GM19351 (cell line): ENCODE measurements around the gene PGA5.
A peak's percentile ranks its signal among the peaks of the same experiment; 100 is the strongest.
"Not testable (repeated sequence)": the region's sequence is repeated elsewhere in the genome, so short reads cannot be mapped to it uniquely, and the experiment has no call there.

Experiments used
- ATAC-seq: cut with Tn5 transposase; IDR thresholded peaks from one replicate; pipeline ENCODE4 v1.9.1; 2021; ENCODE audit warnings: mild to moderate bottlenecking, moderate library complexity; ENCODE audit not compliant: unreplicated experiment

The PGA5 gene

DNA sequence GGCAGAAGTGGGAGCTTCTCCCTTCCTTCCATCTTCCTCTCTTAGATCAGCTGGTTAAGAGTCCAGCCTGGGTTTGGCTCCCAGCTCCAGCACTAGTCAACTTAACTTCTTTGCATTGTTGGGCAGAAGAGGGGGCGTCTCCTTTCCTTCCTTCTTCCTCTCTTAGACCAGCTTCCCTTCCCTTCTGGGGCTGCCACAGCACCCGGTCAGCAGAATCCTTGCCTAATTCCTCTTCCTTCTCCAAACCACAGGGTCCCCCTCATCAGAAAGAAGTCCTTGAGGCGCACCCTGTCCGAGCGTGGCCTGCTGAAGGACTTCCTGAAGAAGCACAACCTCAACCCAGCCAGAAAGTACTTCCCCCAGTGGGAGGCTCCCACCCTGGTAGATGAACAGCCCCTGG lies 18.3 kb upstream of the PGA5 start:
- not testable (repeated sequence) for ATAC-seq

DNA sequence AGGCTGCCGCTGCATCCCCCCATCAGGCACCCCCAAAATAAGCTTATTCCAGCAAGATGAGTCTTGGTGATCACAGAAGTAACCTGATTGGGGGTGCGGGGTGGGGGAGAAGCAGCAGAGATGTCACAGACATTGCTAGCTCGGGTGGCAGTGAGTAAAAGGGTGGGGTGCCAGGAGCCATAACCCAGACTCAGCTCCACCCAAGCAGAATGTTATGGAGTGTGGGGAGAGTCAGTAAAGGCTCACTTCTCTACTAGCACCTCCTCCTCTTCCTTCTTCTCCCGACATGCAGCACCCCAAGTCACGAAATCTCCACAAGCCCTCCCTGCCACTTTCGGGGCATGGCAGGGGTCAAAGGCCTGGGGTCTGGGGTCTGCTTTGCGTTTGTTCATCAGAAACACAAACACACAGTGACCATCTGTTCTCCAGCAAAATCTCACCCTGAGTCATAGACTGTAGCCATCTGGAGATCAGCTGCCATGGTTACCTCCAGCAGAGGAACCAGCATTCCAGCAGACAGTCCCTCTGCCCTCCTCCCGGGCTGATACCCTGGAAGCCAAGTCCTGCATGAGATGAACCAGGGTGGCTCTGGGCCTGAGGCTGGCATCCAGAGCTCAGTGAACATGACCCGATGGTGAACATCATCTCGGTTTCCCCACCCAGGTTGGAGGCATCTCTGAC lies 14.4 kb upstream of the PGA5 start:
- not testable (repeated sequence) for ATAC-seq

DNA sequence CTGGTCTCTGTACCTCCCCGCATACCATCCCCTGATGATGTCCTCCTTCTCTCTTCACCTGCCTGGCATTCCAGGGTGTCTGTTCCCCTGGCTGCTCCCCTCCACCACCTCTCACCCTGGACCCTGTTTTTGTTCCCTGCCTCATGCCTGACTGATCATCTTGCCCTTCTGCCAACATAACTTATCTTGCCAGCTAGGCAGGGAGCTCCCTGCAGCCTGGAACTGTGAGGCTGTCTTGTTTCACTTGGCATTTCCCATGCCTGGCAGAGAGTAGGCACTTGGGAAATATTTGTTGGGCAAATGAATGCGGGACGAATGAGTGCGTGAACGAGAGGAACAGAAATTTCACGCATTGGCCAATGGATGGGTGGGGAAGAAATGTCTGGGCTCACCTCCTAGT lies 11.5 kb upstream of the PGA5 start:
- ATAC-seq, result not testable (repeated sequence)

DNA sequence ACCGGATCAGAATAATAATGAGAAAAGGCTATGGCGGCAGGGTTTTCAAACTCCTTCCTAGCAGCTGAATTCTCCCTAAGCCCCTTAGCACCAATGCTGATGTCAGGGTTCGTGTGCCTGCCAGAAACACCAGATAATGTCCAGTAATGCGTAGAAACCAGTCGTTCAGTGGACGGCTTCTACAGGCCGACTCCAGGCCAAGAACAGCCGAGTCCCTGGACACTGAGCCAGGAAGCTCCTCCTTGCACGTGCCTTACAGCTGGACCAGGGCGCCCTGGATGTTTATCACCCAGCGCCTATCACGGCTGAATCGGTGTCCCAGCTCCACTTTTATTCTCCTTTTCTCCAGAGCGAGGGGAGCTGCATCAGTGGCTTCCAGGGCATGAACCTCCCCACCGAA lies 9.9 kb upstream of the PGA5 start:
- not testable (repeated sequence) for ATAC-seq

DNA sequence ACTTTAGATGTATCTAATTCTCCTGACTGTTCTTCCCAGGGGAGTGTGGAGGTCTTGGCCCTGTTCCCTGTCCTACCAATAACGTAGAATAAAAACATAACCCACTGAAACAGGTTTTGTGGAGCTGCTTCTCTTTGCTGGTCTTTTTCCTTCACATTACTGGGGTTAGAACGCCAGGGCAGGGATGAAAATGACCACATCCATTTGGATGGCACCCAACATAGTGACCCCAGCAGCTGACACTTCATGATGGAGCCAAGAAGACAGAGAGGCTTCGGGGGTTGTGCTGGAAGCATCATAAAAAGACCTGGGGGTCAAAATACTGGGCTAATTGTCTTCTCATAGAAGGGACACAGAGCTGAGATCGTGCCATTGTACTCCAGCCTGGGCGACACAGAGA lies 9.4 kb upstream of the PGA5 start:
- not testable (repeated sequence) for ATAC-seq

DNA sequence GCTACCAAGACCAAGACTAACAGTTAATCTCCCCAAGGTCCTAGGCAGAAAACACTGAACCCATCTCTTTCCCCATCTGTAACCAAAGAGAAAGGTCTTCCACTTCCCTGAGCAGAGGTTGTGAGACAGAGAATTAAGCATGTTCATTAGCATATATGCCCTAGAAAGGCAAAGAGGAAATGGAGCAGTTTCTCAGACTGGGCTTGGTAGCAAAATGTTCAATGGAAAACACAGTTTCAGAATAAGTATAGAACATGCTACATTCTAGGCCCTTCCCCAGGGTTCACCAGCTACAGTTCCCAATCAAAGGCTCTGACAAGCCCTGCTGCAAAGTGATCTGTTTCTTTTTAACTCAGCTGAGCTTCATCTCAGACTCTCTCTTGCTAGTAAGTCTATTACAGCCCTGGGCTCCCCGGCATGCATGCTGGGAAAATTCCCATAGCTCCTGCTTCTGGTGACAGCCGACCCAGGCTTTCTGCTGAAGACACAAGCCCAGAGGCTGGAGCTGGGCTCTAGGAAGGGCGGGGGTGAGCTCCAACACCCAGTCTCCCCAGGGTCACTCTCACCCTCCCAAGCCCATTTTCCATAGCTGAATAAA lies 8.3 kb upstream of the PGA5 start:
- not testable (repeated sequence) for ATAC-seq

DNA sequence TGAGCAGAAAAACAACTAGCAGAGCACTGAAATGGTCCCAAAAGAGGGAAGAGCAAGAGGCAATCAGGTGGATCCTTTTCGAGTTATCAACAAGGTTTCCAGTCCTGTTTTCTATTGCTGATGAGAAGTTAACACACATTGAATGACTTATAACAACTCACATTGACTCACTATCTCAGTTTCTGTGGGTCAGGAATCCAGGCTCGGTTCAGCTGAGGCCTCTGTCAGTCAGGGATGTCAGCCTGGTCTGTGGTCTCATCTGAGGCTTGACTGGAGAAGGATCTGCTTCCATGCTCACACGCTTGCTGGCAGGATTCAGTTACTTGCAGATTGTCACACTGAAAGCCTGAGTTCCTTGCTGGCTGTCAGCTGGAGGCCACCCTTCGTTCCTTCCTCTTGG lies 3.8 kb upstream of the PGA5 start:
- ATAC-seq, result not testable (repeated sequence)

DNA sequence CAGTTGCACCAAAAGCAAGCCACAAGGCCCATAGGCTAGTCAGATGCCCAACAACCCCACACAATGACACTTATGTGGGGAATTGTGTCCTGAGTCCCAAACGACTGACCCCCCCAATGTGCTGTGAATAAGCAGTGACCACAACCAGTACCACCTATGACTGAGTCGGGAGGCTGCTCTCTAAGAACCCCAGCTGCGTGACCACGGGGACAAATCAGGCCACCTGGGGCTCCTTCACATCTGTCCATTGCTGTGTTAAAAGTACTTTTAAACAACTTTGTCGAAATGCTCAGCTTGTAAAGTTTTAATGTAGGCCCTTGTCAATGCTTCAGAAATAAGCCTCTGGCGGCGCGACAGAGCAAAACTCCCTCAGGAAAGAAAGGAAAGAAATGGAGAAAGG lies 687 bp upstream of the PGA5 start:
- ATAC-seq, result not testable (repeated sequence)

DNA sequence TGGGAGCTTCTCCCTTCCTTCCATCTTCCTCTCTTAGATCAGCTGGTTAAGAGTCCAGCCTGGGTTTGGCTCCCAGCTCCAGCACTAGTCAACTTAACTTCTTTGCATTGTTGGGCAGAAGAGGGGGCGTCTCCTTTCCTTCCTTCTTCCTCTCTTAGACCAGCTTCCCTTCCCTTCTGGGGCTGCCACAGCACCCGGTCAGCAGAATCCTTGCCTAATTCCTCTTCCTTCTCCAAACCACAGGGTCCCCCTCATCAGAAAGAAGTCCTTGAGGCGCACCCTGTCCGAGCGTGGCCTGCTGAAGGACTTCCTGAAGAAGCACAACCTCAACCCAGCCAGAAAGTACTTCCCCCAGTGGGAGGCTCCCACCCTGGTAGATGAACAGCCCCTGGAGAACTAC lies 551 bp downstream of the PGA5 start:
- ATAC-seq, result not testable (repeated sequence)

DNA sequence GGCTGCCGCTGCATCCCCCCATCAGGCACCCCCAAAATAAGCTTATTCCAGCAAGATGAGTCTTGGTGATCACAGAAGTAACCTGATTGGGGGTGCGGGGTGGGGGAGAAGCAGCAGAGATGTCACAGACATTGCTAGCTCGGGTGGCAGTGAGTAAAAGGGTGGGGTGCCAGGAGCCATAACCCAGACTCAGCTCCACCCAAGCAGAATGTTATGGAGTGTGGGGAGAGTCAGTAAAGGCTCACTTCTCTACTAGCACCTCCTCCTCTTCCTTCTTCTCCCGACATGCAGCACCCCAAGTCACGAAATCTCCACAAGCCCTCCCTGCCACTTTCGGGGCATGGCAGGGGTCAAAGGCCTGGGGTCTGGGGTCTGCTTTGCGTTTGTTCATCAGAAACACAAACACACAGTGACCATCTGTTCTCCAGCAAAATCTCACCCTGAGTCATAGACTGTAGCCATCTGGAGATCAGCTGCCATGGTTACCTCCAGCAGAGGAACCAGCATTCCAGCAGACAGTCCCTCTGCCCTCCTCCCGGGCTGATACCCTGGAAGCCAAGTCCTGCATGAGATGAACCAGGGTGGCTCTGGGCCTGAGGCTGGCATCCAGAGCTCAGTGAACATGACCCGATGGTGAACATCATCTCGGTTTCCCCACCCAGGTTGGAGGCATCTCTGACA lies 4.4 kb downstream of the PGA5 start:
- ATAC-seq, result not testable (repeated sequence)

DNA sequence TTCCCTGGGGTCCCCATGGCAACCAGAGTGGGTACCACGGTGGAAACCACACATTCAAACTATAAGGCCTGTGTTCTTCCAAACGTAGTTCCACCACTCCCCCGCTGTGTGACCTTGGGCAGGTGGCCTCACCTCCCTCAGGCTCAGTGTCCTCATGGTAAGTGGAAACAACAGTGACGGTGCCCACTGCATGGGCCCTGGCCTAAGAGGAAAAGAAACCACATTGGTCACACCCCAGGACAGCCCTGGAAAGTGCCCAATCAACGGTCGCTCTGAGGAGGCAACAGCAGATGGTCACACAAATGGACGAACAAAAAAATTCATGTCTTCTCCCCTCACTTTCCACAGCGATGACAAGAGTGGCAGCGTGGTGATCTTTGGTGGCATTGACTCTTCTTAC lies 7.1 kb downstream of the PGA5 start:
- ATAC-seq, result not testable (repeated sequence)

DNA sequence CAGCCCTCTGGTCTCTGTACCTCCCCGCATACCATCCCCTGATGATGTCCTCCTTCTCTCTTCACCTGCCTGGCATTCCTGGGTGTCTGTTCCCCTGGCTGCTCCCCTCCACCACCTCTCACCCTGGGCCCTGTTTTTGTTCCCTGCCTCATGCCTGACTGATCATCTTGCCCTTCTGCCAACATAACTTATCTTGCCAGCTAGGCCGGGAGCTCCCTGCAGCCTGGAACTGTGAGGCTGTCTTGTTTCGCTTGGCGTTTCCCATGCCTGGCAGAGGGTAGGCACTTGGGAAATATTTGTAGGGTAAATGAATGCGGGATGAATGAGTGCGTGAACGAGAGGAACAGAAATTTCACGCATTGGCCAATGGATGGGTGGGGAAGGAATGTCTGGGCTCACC lies 8.2 kb downstream of the PGA5 start:
- ATAC-seq, result not testable (repeated sequence)

DNA sequence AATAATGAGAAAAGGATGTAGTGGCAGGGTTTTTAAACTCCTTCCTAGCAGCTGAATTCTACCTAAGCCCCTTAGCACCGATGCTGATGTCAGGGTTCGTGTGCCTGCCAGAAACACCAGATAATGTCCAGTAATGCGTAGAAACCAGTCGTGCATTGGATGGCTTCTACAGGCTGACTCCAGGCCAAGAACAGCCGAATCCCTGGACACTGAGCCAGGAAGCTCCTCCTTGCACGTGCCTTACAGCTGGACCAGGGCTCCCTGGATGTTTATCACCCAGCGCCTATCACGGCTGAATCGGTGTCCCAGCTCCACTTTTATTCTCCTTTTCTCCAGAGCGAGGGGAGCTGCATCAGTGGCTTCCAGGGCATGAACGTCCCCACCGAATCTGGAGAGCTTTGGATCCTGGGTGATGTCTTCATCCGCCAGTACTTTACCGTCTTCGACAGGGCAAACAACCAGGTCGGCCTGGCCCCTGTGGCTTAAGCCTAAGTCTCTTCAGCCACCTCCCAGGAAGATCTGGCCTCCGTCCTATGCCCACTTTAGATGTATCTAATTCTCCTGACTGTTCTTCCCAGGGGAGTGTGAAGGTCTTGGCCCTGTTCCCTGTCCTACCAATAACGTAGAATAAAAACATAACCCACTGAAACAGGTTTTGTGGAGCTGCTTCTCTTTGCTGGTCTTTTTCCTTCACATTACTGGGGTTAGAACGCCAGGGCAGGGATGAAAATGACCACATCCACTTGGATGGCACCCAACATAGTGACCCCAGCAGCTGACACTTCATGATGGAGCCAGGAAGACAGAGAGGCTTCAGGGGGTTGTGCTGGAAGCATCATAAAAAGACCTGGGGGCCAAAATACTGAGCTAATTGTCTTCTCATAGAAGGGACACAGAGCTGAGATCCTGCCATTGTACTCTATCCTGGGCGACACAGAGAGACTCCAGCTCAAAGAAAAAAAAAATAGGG lies 10.1 kb downstream of the PGA5 start:
- ATAC-seq, result not testable (repeated sequence)

DNA sequence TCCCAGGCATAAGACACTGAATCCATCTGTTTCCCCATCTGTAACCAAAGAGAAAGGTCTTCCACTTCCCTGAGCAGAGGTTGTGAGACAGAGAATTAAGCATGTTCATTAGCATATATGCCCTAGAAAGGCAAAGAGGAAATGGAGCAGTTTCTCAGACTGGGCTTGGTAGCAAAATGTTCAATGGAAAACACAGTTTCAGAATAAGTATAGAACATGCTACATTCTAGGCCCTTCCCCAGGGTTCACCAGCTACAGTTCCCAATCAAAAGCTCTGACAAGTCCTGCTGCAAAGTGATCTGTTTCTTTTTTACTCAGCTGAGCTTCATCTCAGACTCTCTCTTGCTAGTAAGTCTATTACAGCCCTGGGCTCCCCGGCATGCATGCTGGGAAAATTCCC lies 11.4 kb downstream of the PGA5 start:
- not testable (repeated sequence) for ATAC-seq

DNA sequence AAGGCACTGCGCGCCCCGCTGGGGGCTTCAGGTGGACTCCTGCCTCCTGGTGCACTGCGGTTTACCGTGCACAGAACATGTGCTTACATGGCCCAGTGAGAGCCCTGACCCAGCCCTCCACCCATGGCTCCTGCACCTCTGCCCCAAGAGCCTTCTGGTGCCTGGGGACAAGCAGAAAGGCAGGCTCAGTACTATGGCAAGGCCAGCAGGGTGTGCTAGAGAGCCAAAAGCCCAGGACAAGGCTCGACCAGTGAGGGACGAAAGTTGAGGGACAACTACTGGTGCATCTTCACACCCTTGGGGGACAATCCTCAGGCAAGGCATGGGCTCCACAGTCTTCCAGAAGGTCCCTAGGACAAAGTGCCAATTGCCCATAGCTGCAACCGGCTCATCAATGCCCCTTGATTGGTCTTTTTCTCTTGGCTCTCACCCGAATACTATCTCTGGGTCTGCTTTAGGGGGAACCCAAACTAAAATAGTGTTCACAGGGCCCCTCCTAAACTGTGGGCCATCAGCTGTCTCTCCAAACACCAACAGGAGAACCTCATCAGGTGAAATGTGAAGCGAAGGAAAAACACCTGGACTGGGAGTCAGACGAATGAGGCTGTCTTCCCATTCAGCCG lies 13.5 kb downstream of the PGA5 start:
- peak; percentile 76 for ATAC-seq

DNA sequence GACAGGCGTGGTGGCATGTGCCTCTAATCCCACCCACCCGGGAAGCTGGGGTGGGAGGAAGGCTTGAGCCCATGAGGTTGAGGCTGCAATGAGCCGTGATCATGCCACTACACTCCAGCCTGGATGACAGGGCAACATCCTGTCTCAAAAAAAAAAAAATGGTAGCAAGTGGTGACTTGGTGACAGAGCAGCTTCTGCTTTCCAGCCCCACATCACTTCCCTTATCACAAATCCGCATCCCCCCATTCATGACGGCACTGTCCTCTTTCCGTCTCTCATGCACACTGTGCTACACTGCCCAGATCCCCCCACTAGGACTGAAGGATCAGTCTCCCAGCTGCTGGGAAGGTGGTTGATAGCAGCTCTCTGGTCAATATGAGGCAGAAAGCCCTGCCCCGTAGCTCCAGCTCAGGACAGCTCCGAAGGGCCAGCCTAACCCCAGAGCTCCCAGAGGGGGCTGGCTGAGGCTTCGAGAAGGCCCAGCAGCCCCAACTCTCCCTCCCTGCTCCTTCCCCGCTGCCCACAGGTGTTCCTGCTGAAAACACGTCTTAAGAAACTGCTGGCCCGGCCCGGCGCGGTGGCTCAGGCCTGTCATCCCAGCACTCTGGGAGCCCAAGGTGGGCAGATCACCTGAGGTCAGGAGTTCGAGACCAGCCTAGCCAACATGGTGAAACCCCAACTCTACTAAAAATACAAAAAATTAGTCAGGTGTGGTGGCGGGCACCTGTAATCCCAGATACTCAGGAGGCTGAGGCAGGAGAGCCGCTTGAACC lies 15.9 kb downstream of the PGA5 start:
- ATAC-seq, result no peak

DNA sequence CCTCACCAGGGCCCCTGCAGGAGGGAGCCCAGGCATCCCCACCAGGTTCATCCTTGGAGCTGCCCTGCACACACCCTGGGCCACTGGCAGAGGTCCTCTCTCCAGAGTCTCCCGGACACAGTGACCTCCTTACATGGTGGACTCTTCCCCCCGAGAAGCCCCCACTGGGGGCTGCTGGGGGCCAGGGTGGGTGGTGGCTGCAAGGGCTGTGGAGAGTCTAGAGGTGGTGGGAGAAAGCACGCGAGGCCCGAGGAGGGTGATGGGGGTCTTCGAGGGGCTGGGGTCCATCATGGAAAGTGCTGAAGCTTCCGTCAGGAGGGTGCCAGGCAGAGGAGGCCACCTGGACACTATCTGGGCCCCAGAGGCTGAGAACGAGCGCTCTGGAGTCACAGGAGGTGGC lies 17.6 kb downstream of the PGA5 start:
- ATAC-seq, result no peak

DNA sequence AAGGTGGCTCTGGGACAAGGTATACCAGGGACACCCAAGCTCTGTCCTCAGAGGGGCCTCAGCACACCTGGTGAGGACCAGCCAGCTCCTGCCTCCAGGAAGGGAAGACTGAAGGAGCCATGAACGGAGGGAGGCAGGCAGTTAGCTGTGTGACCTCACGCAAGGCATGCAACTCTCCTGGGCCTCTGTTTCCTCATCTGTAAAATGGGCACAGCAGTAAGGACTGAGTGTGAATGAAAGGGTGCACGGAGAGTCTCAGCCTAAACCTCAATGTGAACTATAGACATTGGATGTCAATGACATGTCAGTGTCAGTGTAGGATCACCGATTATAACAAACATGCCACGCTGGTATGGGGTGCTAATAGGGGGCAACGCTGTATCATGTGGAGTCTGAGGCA lies 18.4 kb downstream of the PGA5 start:
- ATAC-seq, result no peak

DNA sequence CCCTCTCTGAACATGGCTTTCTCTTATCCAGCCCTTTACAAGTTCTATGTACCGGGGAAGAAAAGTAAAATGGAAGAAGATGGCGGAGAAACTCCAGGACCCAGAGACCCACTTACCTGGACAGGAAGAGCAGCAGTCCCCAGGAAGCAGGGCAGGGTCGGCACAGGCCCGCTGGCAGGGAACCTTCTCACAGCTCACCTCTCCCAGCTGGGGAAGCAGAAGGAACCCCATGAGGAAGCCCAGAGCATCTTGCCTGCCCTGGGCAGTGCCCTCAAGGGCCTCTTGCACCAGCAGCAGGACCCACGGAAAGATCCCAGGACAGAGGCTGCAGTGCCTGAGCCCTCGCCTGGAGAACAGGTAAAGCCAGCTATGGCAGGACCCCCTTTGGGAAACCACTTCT lies 23.4 kb downstream of the PGA5 start:
- no peak for ATAC-seq

DNA sequence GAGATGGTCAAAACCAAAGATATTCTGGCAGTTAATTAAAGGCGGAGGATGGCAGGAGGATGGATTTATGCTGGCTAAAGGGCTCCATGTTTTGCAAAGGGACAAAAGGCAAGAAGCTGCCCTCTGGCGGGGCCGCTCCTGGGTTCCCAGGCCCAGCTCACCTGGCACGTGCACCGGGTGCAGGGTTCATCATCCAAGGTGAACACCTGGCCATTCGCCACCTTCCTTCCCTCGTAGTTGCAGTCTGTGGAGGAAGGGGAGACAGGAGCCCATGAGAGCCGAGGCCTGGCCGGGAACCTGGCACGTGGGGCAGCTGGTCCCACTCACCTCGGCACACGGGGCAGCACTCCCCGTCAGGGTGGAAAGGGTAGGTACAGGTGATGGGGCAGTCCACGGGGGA lies 23.8 kb downstream of the PGA5 start:
- ATAC-seq, result no peak
